RWPE2 (cell line): ENCODE results near the gene UNC79.

Experiments used
- ATAC-seq: fragments of 200-7000 bp; cut with Tn5 transposase; 3 replicates; pipeline ENCODE4 v1.9.1; 2021; ENCODE audit warnings: low read depth
- DNase-seq: peaks from one replicate; pipeline ENCODE4 v3.0.0-alpha.2; 2020; ENCODE audit warnings: low spot score
- H3K27ac ChIP-seq: fragments of 450-650 bp; 2 replicates; pipeline ENCODE4 v1.5.1; 2017; ENCODE audit warnings: mild to moderate bottlenecking; ENCODE audit not compliant: poor library complexity, severe bottlenecking
- H3K27me3 ChIP-seq: fragments of 250-450 bp; sonication (Bioruptor Pico); 2 replicates; pipeline ENCODE4 v1.5.1; 2021; ENCODE audit warnings: mild to moderate bottlenecking, moderate library complexity; ENCODE audit not compliant: insufficient read depth, poor library complexity, severe bottlenecking
- H3K36me3 ChIP-seq: fragments of 250-450 bp; sonication (Bioruptor Pico); 2 replicates; pipeline ENCODE4 v1.5.1; 2020; ENCODE audit warnings: low read depth, mild to moderate bottlenecking, moderate library complexity
- H3K4me1 ChIP-seq: fragments of 250-450 bp; sonication (Bioruptor Pico); 2 replicates; pipeline ENCODE4 v1.5.1; 2021; ENCODE audit warnings: mild to moderate bottlenecking, moderate library complexity; ENCODE audit not compliant: insufficient read depth, poor library complexity, severe bottlenecking
- H3K4me3 ChIP-seq: fragments of 250-450 bp; sonication (Bioruptor Pico); 2 replicates; pipeline ENCODE4 v1.5.1; 2021; ENCODE audit warnings: mild to moderate bottlenecking, moderate library complexity; ENCODE audit not compliant: severe bottlenecking
- H3K9me3 ChIP-seq: fragments of 250-450 bp; sonication (Bioruptor Pico); 2 replicates; pipeline ENCODE4 v1.5.1; 2021; ENCODE audit warnings: mild to moderate bottlenecking, moderate library complexity; ENCODE audit not compliant: severe bottlenecking
- CTCF ChIP-seq: fragments of 450-650 bp; IDR thresholded peaks from one replicate; pipeline ENCODE4 v1.5.1; 2017; ENCODE audit warnings: mild to moderate bottlenecking, moderate library complexity; ENCODE audit not compliant: poor library complexity, severe bottlenecking

UNC79 gene

GRCh38 chr14:93525696-93526451, 95.1 kb downstream of the UNC79 start:
- 0 out of 3 replicates have a peak, but pooled peaks have one; percentile 23 for ATAC-seq
- Histone ChIP-seq H3K36me3 (no peaks in the 10 kb centered on the region), H3K9me3 (peaks cover under 1% of the 10 kb centered on the region), H3K4me3 (no peak overlapping the region), H3K4me1 (peaks cover 3% of the 10 kb centered on the region), H3K27me3 (peaks cover 7% of the 10 kb centered on the region), H3K27ac (no peak overlapping the region)
- no peak for DNase-seq
- TF ChIP-seq CTCF, result no peak

- TF ChIP-seq CTCF, result no peak
- ATAC-seq, result 0 out of 3 replicates have a peak, but pooled peaks have one; percentile 23
- no peak for DNase-seq
- no peak overlapping the region for H3K4me3 ChIP-seq
- peaks cover 3% of the 10 kb centered on the region for H3K4me1 ChIP-seq
- no peaks in the 10 kb centered on the region for H3K36me3 ChIP-seq
- peaks cover 7% of the 10 kb centered on the region for H3K27me3 ChIP-seq
- no peaks in the 10 kb centered on the region for H3K9me3 ChIP-seq
- no peak overlapping the region for H3K27ac ChIP-seq
Observed at GRCh38 chr14:93527203-93527607, 96.5 kb downstream of the UNC79 start.

GRCh38 chr14:93528884-93529558, 98.3 kb downstream of the UNC79 start:
- Histone ChIP-seq H3K27ac (no peak overlapping the region), H3K9me3 (no peaks in the 10 kb centered on the region), H3K36me3 (no peaks in the 10 kb centered on the region), H3K27me3 (peaks cover 4% of the 10 kb centered on the region), H3K4me1 (peaks cover 11% of the 10 kb centered on the region), H3K4me3 (no peak overlapping the region)
- DNase-seq, result no peak
- TF ChIP-seq CTCF, result no peak
- peak; percentile 62 for ATAC-seq

- no peak overlapping the region for H3K4me3 ChIP-seq
- TF ChIP-seq CTCF, result no peak
- H3K36me3 ChIP-seq, result no peaks in the 10 kb centered on the region
- no peaks in the 10 kb centered on the region for H3K9me3 ChIP-seq
- no peak for DNase-seq
- no peak overlapping the region for H3K27ac ChIP-seq
- H3K4me1 ChIP-seq, result peaks cover 11% of the 10 kb centered on the region
- H3K27me3 ChIP-seq, result peaks cover 4% of the 10 kb centered on the region
- no peak for ATAC-seq
Observed at GRCh38 chr14:93531644-93532043, 100.9 kb downstream of the UNC79 start.
